Measurements from ENCODE around the gene HDGFL2.
A peak's percentile ranks its signal among the peaks of the same experiment; 100 is the strongest.

Gene HDGFL2

GRCh38 chr19:4473011-4473762, 1.1 kb downstream of the HDGFL2 start:
- Histone ChIP-seq H2BK15ac (ENCODE audit: low read length) (no peak overlapping the region), H3K14ac (ENCODE audit: low read length) (peak overlapping the region; percentile 91), H2BK120ac (ENCODE audit: low read depth, low read length) (peak overlapping the region; percentile 9), H3K79me1 (ENCODE audit: low read depth, low read length) (peaks cover 16% of the 10 kb centered on the region), H3K4me3 (ENCODE audit: low read length in 2 of 2) (peak overlapping the region; percentile 84 to 91), H3K23ac (ENCODE audit: low read depth, low read length, poor library complexity) (peak overlapping the region; percentile 44), H3K18ac (ENCODE audit: low read length) (peak overlapping the region; percentile 91), H4K8ac (ENCODE audit: low read depth, low read length) (no peak overlapping the region), H3K4me2 (ENCODE audit: insufficient read depth, low read length, poor library complexity, severe bottlenecking) (peak overlapping the region; percentile 88), H2BK5ac (ENCODE audit: low read length) (no peak overlapping the region), H3K9ac (ENCODE audit: low read depth, low read length, poor library complexity) (peak overlapping the region; percentile 89), H3K27me3 (ENCODE audit: control insufficient read depth in 3 of 3, insufficient read depth in 3 of 3, low read depth in 1 of 3, low read length in 3 of 3) (no peaks in the 10 kb centered on the region), H4K91ac (ENCODE audit: low read depth, low read length, poor library complexity) (no peak overlapping the region), H3K9me3 (replicated peaks in 1 of 2; ENCODE audit: control insufficient read depth in 2 of 2, insufficient read depth in 1 of 2, low read depth in 1 of 2, low read length in 2 of 2) (peaks cover 0 to 2% of the 10 kb centered on the region in 2 donors), H3K4ac (ENCODE audit: low read length) (peak overlapping the region; percentile 67), H3K27ac (replicated peaks; ENCODE audit: low read length) (no peak overlapping the region), H2BK12ac (ENCODE audit: low read length) (no peak overlapping the region), H2AFZ (ENCODE audit: low read length) (no peak overlapping the region), H2AK5ac (ENCODE audit: low read depth, low read length) (peak overlapping the region; percentile 96), H3K36me3 (replicated peaks in 1 of 2; ENCODE audit: control insufficient read depth in 2 of 2, insufficient read depth in 2 of 2, low read length in 2 of 2) (peaks cover 19 to 25% of the 10 kb centered on the region in 2 donors), H3K4me1 (ENCODE audit: control insufficient read depth in 2 of 2, insufficient read depth in 1 of 2, low read depth in 1 of 2, low read length in 2 of 2) (peaks cover 8 to 10% of the 10 kb centered on the region in 2 donors)
- DNase-seq (ENCODE audit: low spot score) = no peak
- whole genome bisulfite sequencing, 2 donors (ENCODE audit: extremely low coverage in 2 of 2, insufficient read length in 2 of 2, insufficient replicate concordance in 1 of 2) = no CpG with 5 or more reads among the region's 25 CpGs

- H2BK12ac ChIP-seq (ENCODE audit: low read length) = no peak overlapping the region
- peak overlapping the region; percentile 75 to 84 for H3K4me3 ChIP-seq (ENCODE audit: low read length in 2 of 2)
- WGBS, 2 donors (ENCODE audit: extremely low coverage in 2 of 2, insufficient read length in 2 of 2, insufficient replicate concordance in 1 of 2) = no CpG with 5 or more reads among the region's 23 CpGs
- H3K36me3 ChIP-seq (replicated peaks in 1 of 2; ENCODE audit: control insufficient read depth in 2 of 2, insufficient read depth in 2 of 2, low read length in 2 of 2) = peaks cover 22 to 32% of the 10 kb centered on the region in 2 donors
- peak overlapping the region; percentile 5 for H3K18ac ChIP-seq (ENCODE audit: low read length)
- peak overlapping the region; percentile 77 for H3K27ac ChIP-seq (replicated peaks; ENCODE audit: low read length)
- no peak overlapping the region for H4K91ac ChIP-seq (ENCODE audit: low read depth, low read length, poor library complexity)
- no peak for DNase-seq (ENCODE audit: low spot score)
- H3K14ac ChIP-seq (ENCODE audit: low read length) = peak overlapping the region; percentile 22
- H2AK5ac ChIP-seq (ENCODE audit: low read depth, low read length) = peak overlapping the region; percentile 91
- H3K4me1 ChIP-seq (ENCODE audit: control insufficient read depth in 2 of 2, insufficient read depth in 1 of 2, low read depth in 1 of 2, low read length in 2 of 2) = peaks cover 8 to 10% of the 10 kb centered on the region in 2 donors
- peak overlapping the region; percentile 7 for H2BK5ac ChIP-seq (ENCODE audit: low read length)
- H3K9ac ChIP-seq (ENCODE audit: low read depth, low read length, poor library complexity) = peak overlapping the region; percentile 61
- peaks cover 16% of the 10 kb centered on the region for H3K79me1 ChIP-seq (ENCODE audit: low read depth, low read length)
- no peak overlapping the region for H2BK120ac ChIP-seq (ENCODE audit: low read depth, low read length)
- peak overlapping the region; percentile 66 for H2AFZ ChIP-seq (ENCODE audit: low read length)
- no peak overlapping the region for H4K8ac ChIP-seq (ENCODE audit: low read depth, low read length)
- peak overlapping the region; percentile 88 for H3K4me2 ChIP-seq (ENCODE audit: insufficient read depth, low read length, poor library complexity, severe bottlenecking)
- H3K9me3 ChIP-seq (replicated peaks in 1 of 2; ENCODE audit: control insufficient read depth in 2 of 2, insufficient read depth in 1 of 2, low read depth in 1 of 2, low read length in 2 of 2) = peaks cover 0 to 2% of the 10 kb centered on the region in 2 donors
- no peak overlapping the region for H3K4ac ChIP-seq (ENCODE audit: low read length)
- H3K27me3 ChIP-seq (ENCODE audit: control insufficient read depth in 3 of 3, insufficient read depth in 3 of 3, low read depth in 1 of 3, low read length in 3 of 3) = no peaks in the 10 kb centered on the region
- H2BK15ac ChIP-seq (ENCODE audit: low read length) = no peak overlapping the region
- H3K23ac ChIP-seq (ENCODE audit: low read depth, low read length, poor library complexity) = no peak overlapping the region
These were observed 1.8 kb downstream of the HDGFL2 start for GRCh38 chr19:4473763-4474513.

GRCh38 chr19:4474514-4475022, 2.5 kb downstream of the HDGFL2 start:
- Histone ChIP-seq H3K79me1 (ENCODE audit: low read depth, low read length) (peaks cover 16% of the 10 kb centered on the region), H3K4me2 (ENCODE audit: insufficient read depth, low read length, poor library complexity, severe bottlenecking) (peak overlapping the region; percentile 88), H2AK5ac (ENCODE audit: low read depth, low read length) (peak overlapping the region; percentile 91), H2BK12ac (ENCODE audit: low read length) (no peak overlapping the region), H4K91ac (ENCODE audit: low read depth, low read length, poor library complexity) (no peak overlapping the region), H3K27ac (replicated peaks; ENCODE audit: low read length) (peak overlapping the region; percentile 77), H2BK15ac (ENCODE audit: low read length) (no peak overlapping the region), H2BK120ac (ENCODE audit: low read depth, low read length) (no peak overlapping the region), H3K4me1 (ENCODE audit: control insufficient read depth in 2 of 2, insufficient read depth in 1 of 2, low read depth in 1 of 2, low read length in 2 of 2) (peaks cover 8 to 10% of the 10 kb centered on the region in 2 donors), H3K27me3 (ENCODE audit: control insufficient read depth in 3 of 3, insufficient read depth in 3 of 3, low read depth in 1 of 3, low read length in 3 of 3) (no peaks in the 10 kb centered on the region), H2AFZ (ENCODE audit: low read length) (peak overlapping the region; percentile 66), H2BK5ac (ENCODE audit: low read length) (peak overlapping the region; percentile 7), H3K4me3 (ENCODE audit: low read length in 2 of 2) (peak overlapping the region; percentile 75 to 84), H3K36me3 (replicated peaks in 1 of 2; ENCODE audit: control insufficient read depth in 2 of 2, insufficient read depth in 2 of 2, low read length in 2 of 2) (peaks cover 22 to 38% of the 10 kb centered on the region in 2 donors), H4K8ac (ENCODE audit: low read depth, low read length) (no peak overlapping the region), H3K9me3 (replicated peaks in 1 of 2; ENCODE audit: control insufficient read depth in 2 of 2, insufficient read depth in 1 of 2, low read depth in 1 of 2, low read length in 2 of 2) (peaks cover 0 to 2% of the 10 kb centered on the region in 2 donors), H3K4ac (ENCODE audit: low read length) (no peak overlapping the region), H3K9ac (ENCODE audit: low read depth, low read length, poor library complexity) (peak overlapping the region; percentile 61), H3K23ac (ENCODE audit: low read depth, low read length, poor library complexity) (no peak overlapping the region), H3K18ac (ENCODE audit: low read length) (peak overlapping the region; percentile 20), H3K14ac (ENCODE audit: low read length) (no peak overlapping the region)
- peak; percentile 77 for DNase-seq (ENCODE audit: low spot score)
- no CpG with 5 or more reads among the region's 13 CpGs for WGBS, 2 donors (ENCODE audit: extremely low coverage in 2 of 2, insufficient read length in 2 of 2, insufficient replicate concordance in 1 of 2)
